ENCODE results near the gene FOXRED2. TPM values are rescaled to one million over a fixed set of nuclear protein-coding genes. Genes with fewer than 3 reads are reported as not detected.
"Not testable (repeated sequence)": the region's sequence is repeated elsewhere in the genome, so short reads cannot be mapped to it uniquely, and the experiment has no call there.

FOXRED2 gene
- total and polyA plus RNA-seq, 2 donors (not counting 1 experiment from before 2014, with no cell fraction given): 0.86 to 7.4 TPM

GRCh38 chr22:36538529-36538928 is 31.7 kb upstream of the FOXRED2 start:
- H3K4me3 ChIP-seq (ENCODE audit: control extremely low read depth in 1 of 5, extremely low read depth in 1 of 5, insufficient read depth in 1 of 5, low read depth in 2 of 5, low read length in 4 of 5): no peak overlapping the region
- H3K4me1 ChIP-seq (ENCODE audit: control insufficient read depth in 2 of 2, insufficient read depth in 2 of 2, low read length in 2 of 2): peaks cover 0 to 4% of the 10 kb centered on the region in 2 donors
- Mint-ChIP-seq H3K27ac (no peak overlapping the region), H3K27me3 (peaks cover 9% of the 10 kb centered on the region), H3K4me3 (no peak overlapping the region), H3K9me3 (ENCODE audit: insufficient read depth) (no peaks in the 10 kb centered on the region), H3K4me1 (no peaks in the 10 kb centered on the region)
- no peak for TF ChIP-seq CTCF (IDR thresholded peaks at IDR 0.05)
- POLR2A ChIA-PET: no interaction called here
- no peak overlapping the region for H3K9ac ChIP-seq (ENCODE audit: low read length)
- intact Hi-C loops (cut with micrococcal nuclease): no loop called here
- H3K36me3 ChIP-seq (replicated peaks in 1 of 2; ENCODE audit: control extremely low read depth in 1 of 2, control insufficient read depth in 1 of 2, extremely low read depth in 1 of 2, insufficient read depth in 2 of 2, low read length in 1 of 2): no peaks in the 10 kb centered on the region
- H3K27ac ChIP-seq (ENCODE audit: low read length in 2 of 2): no peak overlapping the region
- no peak for ATAC-seq (ENCODE audit: low read depth)
- no peak overlapping the region for H2AFZ ChIP-seq (ENCODE audit: insufficient read depth, low read depth, low read length, poor library complexity, severe bottlenecking)
- no peaks in the 10 kb centered on the region for H3K9me3 ChIP-seq (ENCODE audit: control extremely low read depth in 1 of 3, control insufficient read depth in 2 of 3, insufficient read depth in 1 of 3, low read length in 2 of 3)
- no peaks in the 10 kb centered on the region for H3K27me3 ChIP-seq (replicated peaks in 1 of 4; ENCODE audit: control extremely low read depth in 1 of 4, control insufficient read depth in 3 of 4, insufficient read depth in 4 of 4, low read length in 3 of 4)
- no peaks in the 10 kb centered on the region for H3K79me2 ChIP-seq (ENCODE audit: control insufficient read depth, insufficient read depth, low read length)
- H3K4me2 ChIP-seq (replicated peaks; ENCODE audit: low read depth, low read length, poor library complexity, severe bottlenecking): no peak overlapping the region
- no peak for DNase-seq
- no peaks in the 10 kb centered on the region for H4K20me1 ChIP-seq (ENCODE audit: control insufficient read depth, insufficient read depth, low read length, poor library complexity, severe bottlenecking)
- CTCF ChIA-PET: no interaction called here
- WGBS (ENCODE audit: insufficient coverage): 50% methylated on average over 4 of the region's 7 CpGs

- Histone ChIP-seq H3K4me2 (replicated peaks; ENCODE audit: low read depth, low read length, poor library complexity, severe bottlenecking) (no peak overlapping the region), H3K27ac (ENCODE audit: low read length in 2 of 2) (no peak overlapping the region), H3K79me2 (ENCODE audit: control insufficient read depth, insufficient read depth, low read length) (no peaks in the 10 kb centered on the region), H3K9ac (ENCODE audit: low read length) (no peak overlapping the region), H3K9me3 (ENCODE audit: control extremely low read depth in 1 of 3, control insufficient read depth in 2 of 3, insufficient read depth in 1 of 3, low read length in 2 of 3) (no peaks in the 10 kb centered on the region), H2AFZ (ENCODE audit: insufficient read depth, low read depth, low read length, poor library complexity, severe bottlenecking) (no peak overlapping the region), H3K4me3 (ENCODE audit: control extremely low read depth in 1 of 5, extremely low read depth in 1 of 5, insufficient read depth in 1 of 5, low read depth in 2 of 5, low read length in 4 of 5) (no peak overlapping the region), H3K4me1 (ENCODE audit: control insufficient read depth in 2 of 2, insufficient read depth in 2 of 2, low read length in 2 of 2) (no peaks in the 10 kb centered on the region), H4K20me1 (ENCODE audit: control insufficient read depth, insufficient read depth, low read length, poor library complexity, severe bottlenecking) (no peaks in the 10 kb centered on the region), H3K27me3 (replicated peaks in 1 of 4; ENCODE audit: control extremely low read depth in 1 of 4, control insufficient read depth in 3 of 4, insufficient read depth in 4 of 4, low read length in 3 of 4) (no peaks in the 10 kb centered on the region), H3K36me3 (replicated peaks in 1 of 2; ENCODE audit: control extremely low read depth in 1 of 2, control insufficient read depth in 1 of 2, extremely low read depth in 1 of 2, insufficient read depth in 2 of 2, low read length in 1 of 2) (no peaks in the 10 kb centered on the region)
- Mint-ChIP-seq H3K9me3 (ENCODE audit: insufficient read depth) (no peaks in the 10 kb centered on the region), H3K27ac (no peak overlapping the region), H3K4me3 (no peak overlapping the region), H3K4me1 (no peaks in the 10 kb centered on the region), H3K27me3 (peaks cover 9% of the 10 kb centered on the region)
- DNase-seq (no peak), ATAC-seq (ENCODE audit: low read depth) (no peak)
- WGBS (ENCODE audit: insufficient coverage): 93% methylated on average over 4 of the region's 7 CpGs
- intact Hi-C loops (cut with micrococcal nuclease): no loop called here
- POLR2A ChIA-PET: no interaction called here
- TF ChIP-seq EZH2 (IDR thresholded peaks at IDR 0.05; ENCODE audit: borderline replicate concordance, insufficient read depth, low read depth, low read length, poor library complexity, severe bottlenecking): no peak
- no peak for TF ChIP-seq CTCF (IDR thresholded peaks at IDR 0.05)
- CTCF ChIA-PET: interaction anchor here (0.6 kb wide), 1 partner anchor 11 kb away, joined by 6 read pairs; no protein-coding TSS in a partner anchor
These were observed 29.9 kb upstream of the FOXRED2 start for GRCh38 chr22:36536717-36537116.

- H3K9me3 Mint-ChIP-seq (ENCODE audit: insufficient read depth); H3K79me2 ChIP-seq (ENCODE audit: control insufficient read depth, insufficient read depth, low read length); ATAC-seq (ENCODE audit: low read depth); DNase-seq; H3K36me3 ChIP-seq (replicated peaks in 1 of 2; ENCODE audit: control extremely low read depth in 1 of 2, control insufficient read depth in 1 of 2, extremely low read depth in 1 of 2, insufficient read depth in 2 of 2, low read length in 1 of 2); H3K9ac ChIP-seq (ENCODE audit: low read length); H3K27me3 Mint-ChIP-seq; H4K20me1 ChIP-seq (ENCODE audit: control insufficient read depth, insufficient read depth, low read length, poor library complexity, severe bottlenecking); H3K4me3 ChIP-seq (ENCODE audit: control extremely low read depth in 1 of 5, extremely low read depth in 1 of 5, insufficient read depth in 1 of 5, low read depth in 2 of 5, low read length in 4 of 5); H2AFZ ChIP-seq (ENCODE audit: insufficient read depth, low read depth, low read length, poor library complexity, severe bottlenecking); H3K4me3 Mint-ChIP-seq; H3K27ac Mint-ChIP-seq; intact Hi-C loops (cut with micrococcal nuclease); H3K4me2 ChIP-seq (replicated peaks; ENCODE audit: low read depth, low read length, poor library complexity, severe bottlenecking); H3K27ac ChIP-seq (ENCODE audit: low read length in 2 of 2); H3K27me3 ChIP-seq (replicated peaks in 1 of 4; ENCODE audit: control extremely low read depth in 1 of 4, control insufficient read depth in 3 of 4, insufficient read depth in 4 of 4, low read length in 3 of 4); H3K9me3 ChIP-seq (ENCODE audit: control extremely low read depth in 1 of 3, control insufficient read depth in 2 of 3, insufficient read depth in 1 of 3, low read length in 2 of 3): not testable (repeated sequence)
- CTCF ChIA-PET: interaction anchor here (0.7 kb wide), 1 partner anchor 255 kb away, joined by 3 read pairs; no protein-coding TSS in a partner anchor
- POLR2A ChIA-PET: interaction anchor here (0.7 kb wide), 1 partner anchor 17 kb away, joined by 7 read pairs; no protein-coding TSS in a partner anchor
- WGBS (ENCODE audit: insufficient coverage): 100% methylated on average over 1 of the region's 4 CpGs
- peaks cover 5 to 11% of the 10 kb centered on the region in 2 donors for H3K4me1 ChIP-seq (ENCODE audit: control insufficient read depth in 2 of 2, insufficient read depth in 2 of 2, low read length in 2 of 2)
- peaks cover 14% of the 10 kb centered on the region for H3K4me1 Mint-ChIP-seq
These were observed 26.5 kb upstream of the FOXRED2 start for GRCh38 chr22:36533320-36533719.

All from B cell (primary cell).